ENCODE results near the gene HSD17B4.
"Not testable (repeated sequence)": the region's sequence is repeated elsewhere in the genome, so short reads cannot be mapped to it uniquely, and the experiment has no call there.

- TF ChIP-seq CTCF (IDR thresholded peaks at IDR 0.05); POLR2AphosphoS5 (IDR thresholded peaks at IDR 0.05); POLR2A (IDR thresholded peaks at IDR 0.05; ENCODE audit: low read depth); EP300 (IDR thresholded peaks at IDR 0.05): not testable (repeated sequence)
These were observed 19.5 kb upstream of the HSD17B4 start for GRCh38 chr5:119432674-119433237.

Data from esophagus muscularis mucosa (tissue), 4 donors.